GM18498 (cell line): ENCODE results near the gene USP6NL.
"Not testable (repeated sequence)": the region's sequence is repeated elsewhere in the genome, so short reads cannot be mapped to it uniquely, and the experiment has no call there.

Experiments used
- ATAC-seq: cut with Tn5 transposase; IDR thresholded peaks from one replicate; pipeline ENCODE4 v1.9.1; 2021; ENCODE audit warnings: mild to moderate bottlenecking, moderate library complexity; ENCODE audit not compliant: unreplicated experiment

USP6NL gene

GRCh38 chr10:11448545-11449244 lies 162.8 kb downstream of the USP6NL start:
- peak; percentile 86 for ATAC-seq

GRCh38 chr10:11448190-11448544 lies 163.3 kb downstream of the USP6NL start:
- peak; percentile 59 for ATAC-seq

DNA sequence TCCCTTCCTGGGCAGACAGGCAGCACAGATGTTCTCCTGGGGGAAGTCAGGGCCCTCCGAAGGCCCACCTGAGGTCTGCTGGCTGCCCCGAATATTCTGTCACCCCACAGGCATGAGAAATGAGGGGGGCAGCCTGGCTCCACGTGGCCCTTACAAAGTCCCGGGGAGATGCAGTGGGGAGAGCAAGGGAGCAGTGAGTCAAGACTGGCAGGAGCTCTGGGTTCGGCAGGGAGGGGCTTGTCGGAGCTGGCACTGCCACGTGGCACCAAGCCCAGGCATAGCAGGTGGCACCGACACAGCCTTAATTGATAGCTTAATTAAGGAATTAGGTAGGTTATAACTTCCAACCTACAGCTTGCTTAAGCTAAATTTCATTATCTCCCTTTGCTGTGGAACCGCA lies 163.9 kb downstream of the USP6NL start:
- ATAC-seq, result no peak

- ATAC-seq, result no peak
Measured at GRCh38 chr10:11446864-11447263, 164.6 kb downstream of the USP6NL start.

GRCh38 chr10:11446133-11446532 lies 165.3 kb downstream of the USP6NL start:
- ATAC-seq, result no peak

- ATAC-seq, result no peak
Measured at GRCh38 chr10:11444531-11445228, 166.8 kb downstream of the USP6NL start.

DNA sequence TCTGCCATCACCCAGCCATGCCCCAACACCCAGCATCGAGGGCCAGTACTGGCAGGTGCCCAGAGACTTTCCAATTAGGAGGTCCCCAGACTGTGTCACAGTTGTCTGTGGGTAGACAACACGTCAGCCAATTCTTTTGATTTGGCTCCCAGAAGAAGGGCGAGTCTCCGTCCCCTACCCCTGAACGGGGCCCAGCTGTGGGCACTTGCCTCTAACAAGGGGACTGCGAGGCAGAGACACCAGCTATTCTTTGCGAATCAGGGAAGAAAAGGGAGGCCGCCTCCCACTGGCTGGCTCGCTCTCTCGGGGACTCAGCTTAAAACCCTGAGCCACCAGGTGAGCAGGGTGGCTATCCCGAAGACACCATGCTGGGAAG lies 167.3 kb downstream of the USP6NL start:
- no peak for ATAC-seq

DNA sequence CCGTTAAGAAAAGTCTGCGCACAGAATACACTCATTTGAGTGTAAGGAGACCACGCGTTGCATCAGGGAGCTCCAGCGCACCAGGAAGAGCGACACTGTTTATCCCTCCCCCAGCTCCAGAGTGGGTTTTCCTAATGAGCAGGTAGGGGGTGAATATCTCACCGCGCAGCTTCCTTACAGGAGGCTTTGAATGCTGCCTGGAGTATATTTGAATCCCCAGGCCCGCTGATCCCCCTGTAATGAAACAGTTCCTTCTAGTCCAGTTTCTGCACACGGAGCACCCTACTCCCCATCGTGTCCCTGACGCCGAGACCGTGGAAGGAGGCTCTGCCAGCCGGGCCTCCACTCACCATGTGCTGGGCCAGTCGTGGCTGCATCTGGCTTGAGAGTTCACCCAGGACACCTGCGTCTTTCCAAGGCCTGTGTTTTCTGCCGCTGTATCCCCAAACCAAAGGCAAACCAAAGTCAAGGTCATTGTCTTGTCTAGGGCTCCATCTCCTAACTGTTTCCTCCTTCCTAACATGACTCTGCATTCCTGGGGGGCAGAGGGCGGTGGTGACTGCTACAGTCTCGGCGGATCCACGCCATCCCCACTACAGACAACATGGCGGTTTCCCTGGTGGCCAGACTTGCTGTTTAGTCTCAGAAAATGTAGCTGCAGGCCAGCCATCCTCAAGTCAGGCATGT lies 167.8 kb downstream of the USP6NL start:
- no peak for ATAC-seq

DNA sequence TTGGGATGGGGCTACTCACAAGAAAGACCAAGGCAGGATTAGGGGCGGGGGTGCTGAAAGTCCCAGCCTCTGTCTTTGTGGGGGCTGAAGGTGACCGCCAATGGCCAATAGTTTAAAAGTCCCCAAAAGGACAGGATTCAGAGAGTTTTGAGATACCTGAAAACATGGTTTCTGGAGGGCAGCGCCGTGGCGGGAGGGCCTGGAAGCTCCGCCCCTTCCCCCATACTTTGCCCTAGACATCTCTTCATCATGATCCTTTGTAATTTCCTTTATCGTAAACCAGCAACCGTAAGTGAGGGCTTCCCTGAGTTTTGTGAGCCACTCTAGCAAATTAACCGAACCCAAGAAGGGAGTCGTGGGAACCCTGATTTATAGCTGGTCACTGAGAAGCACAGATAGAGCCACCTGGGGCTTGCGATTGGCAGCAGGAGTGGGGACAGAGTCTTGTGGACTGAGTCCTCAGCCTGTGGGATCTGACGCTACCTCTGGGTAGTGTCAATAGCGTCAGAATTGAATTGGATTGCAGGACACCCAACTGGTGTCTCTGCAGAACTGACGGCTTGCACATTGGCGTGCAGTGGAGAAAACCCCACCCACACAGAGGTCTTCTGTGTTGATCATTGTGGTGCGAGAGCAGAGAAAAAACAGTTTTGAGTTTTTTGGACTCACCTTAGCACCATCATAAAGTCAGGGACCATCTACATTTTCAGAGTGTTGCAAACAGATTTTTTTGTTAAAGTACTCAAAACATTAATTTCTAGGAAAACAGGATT lies 169.3 kb downstream of the USP6NL start:
- no peak for ATAC-seq

DNA sequence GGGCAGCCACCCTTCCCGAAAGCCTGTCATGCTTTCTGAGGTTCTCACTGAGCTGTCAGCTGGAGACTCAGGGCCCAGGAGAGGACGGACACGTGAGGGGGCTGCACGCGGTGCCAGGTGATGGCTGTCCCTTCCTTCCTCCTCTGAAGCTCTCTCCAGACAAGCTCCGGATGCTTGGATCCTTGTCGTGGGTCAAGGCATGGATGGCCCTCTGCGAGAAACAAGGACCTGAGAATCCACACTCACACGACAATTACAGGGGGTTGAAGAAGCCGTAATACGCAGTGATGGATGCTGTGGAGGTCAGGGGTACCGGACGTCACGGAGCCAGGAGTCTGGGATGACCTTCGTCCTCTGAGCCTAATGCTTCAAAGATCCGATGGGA lies 170.3 kb downstream of the USP6NL start:
- ATAC-seq, result no peak

GRCh38 chr10:11440250-11441150 lies 170.9 kb downstream of the USP6NL start:
- peak; percentile 47 for ATAC-seq

DNA sequence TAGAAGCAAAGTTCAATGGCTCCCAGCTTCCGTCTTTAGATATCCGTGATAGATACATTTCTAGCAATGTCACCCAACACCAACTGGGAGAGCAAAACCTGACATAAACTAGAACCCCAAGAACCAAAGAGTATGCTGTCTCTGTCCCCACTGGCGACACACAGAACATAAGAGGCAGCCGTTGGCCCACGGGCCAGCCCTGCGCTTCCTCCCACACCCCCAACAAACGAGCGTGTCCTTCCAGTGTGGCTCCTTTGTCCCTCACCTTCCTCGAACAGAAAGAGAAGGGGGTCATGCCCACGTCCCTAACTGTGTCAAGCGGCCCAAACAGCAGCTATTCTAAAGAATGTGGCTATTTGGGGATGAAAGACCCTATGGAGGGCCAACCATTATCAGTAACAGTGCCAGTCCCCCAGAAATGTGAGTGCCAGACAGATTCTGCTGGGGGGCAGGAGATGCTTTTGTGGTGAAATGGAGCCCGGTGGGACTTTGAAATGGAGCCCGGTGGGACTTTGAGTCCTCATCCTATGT lies 171.9 kb downstream of the USP6NL start:
- ATAC-seq, result no peak

DNA sequence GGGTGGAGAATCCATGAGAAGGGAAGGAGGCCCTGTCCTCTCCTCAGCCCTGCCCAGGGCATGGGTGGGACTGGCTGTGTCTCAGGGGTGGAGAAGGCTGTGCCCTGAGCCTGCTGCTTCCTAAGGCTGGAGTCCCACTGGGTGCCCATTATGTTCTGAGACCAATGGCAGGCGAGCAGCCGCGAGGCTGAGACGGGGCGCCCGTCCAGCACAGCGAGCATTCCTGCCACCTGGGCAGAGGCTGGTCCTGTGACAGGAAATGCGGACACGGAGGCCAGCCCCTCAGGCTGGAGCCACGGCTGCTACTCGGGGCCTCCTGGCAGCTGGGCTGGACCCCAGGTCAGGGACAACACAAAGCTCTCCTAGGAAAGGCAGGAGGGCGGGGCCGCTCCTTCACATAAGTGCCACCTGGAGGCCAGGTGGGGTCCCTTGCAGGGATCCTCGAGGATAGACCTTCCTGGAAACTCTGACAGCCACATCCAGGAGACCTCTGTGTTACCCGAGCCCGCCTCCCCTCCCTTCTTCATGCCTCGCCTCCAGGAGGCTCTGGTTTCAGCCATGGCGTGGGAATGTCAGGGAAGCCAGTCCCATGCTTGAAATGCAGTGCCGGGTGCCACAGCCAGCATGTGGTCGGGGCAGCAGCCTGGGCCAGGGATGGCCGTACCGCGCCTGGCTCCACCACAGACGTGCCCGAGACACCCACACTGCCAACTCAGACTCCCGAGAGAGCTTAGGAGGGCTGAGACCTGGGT lies 173.9 kb downstream of the USP6NL start:
- ATAC-seq, result no peak

DNA sequence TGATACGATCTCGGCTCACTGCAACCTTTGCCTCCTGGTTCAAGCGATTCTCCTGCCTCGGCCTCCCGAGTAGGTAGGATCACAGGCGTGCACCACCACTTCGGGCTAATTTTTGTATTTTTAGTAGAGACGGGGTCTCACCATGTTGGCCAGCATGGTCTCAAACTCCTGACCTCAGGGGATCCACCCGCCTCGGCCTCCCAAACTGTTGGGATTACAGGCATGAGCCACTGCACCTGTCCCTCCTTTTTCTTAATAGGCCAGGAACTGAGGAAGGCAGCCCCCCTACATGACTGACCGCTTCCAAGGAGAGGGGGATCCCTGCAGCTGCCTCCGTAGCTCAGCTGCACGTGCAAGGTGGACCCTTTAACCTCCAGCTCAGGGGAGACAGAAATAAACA lies 175.0 kb downstream of the USP6NL start:
- not testable (repeated sequence) for ATAC-seq

- no peak for ATAC-seq
Measured at GRCh38 chr10:11435581-11435981, 175.9 kb downstream of the USP6NL start.

DNA sequence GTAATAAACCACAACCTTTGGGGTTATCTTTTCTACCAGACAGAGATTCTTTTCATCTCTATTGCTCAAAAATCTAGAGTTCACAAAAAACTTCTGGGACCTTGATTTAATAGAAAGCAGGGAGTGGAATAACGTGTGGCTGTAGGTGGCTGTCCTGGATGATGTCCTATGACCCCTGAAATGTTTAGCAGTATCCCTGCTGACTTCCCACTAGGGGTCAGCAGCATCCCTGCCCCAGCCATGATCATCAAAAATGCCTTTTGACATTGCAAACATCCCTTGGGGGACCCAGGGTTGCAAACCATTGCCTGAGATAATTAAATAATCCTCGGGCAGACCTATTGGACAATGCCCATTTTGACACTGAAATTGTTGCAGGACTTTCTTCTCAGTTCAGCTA lies 177.1 kb downstream of the USP6NL start:
- no peak for ATAC-seq

- no peak for ATAC-seq
Measured at GRCh38 chr10:11433657-11434056, 177.8 kb downstream of the USP6NL start.

- no peak for ATAC-seq
Measured at GRCh38 chr10:11431216-11431555, 180.3 kb downstream of the USP6NL start.

- ATAC-seq, result no peak
Measured at GRCh38 chr10:11430421-11431215, 180.8 kb downstream of the USP6NL start.
